Forelimb muscle (tissue), 1 donor: Measurements from ENCODE around the gene ATOSB. TPM values are rescaled to one million over a fixed set of nuclear protein-coding genes. Genes with fewer than 3 reads are reported as not detected.
"Not testable (repeated sequence)": the region's sequence is repeated elsewhere in the genome, so short reads cannot be mapped to it uniquely, and the experiment has no call there.

ENCODE experiments used
- DNase-seq: peaks from one replicate; pipeline ENCODE4 v3.0.0-alpha.2; 2013; ENCODE audit warnings: low read depth
- polyA plus RNA-seq: library from polyadenylated mRNA; unstranded; fragments of 120-200 nt; gene quantifications from one replicate; pipeline ENCODE4 v1.2.1, GENCODE V29; 2013; ENCODE audit not compliant: insufficient read length

Gene ATOSB
- polyA plus RNA-seq: 12.0 TPM

- peak; percentile 80 for DNase-seq
Measured at GRCh38 chr9:35115680-35116538, at the start of gene ATOSB. Gene ATOSB, minus strand, starts transcription at chr9:35115862. Its CDS starts 7,588 bp downstream, at chr9:35108274.

- DNase-seq: no peak
Measured at GRCh38 chr9:35164711-35165110, 49.0 kb upstream of the ATOSB start.

GRCh38 chr9:35163413-35163812 is 47.8 kb upstream of the ATOSB start:
- no peak for DNase-seq

- DNase-seq: no peak
Measured at GRCh38 chr9:35162605-35163315, 47.1 kb upstream of the ATOSB start.

GRCh38 chr9:35161713-35162604 is 46.3 kb upstream of the ATOSB start, which contains the start of gene UNC13B:
Gene UNC13B, plus strand, starts transcription at chr9:35162009. Its CDS starts 275 bp downstream, at chr9:35162284.
- DNase-seq: peak; percentile 68

GRCh38 chr9:35158501-35159280 is 43.0 kb upstream of the ATOSB start:
- DNase-seq: no peak

GRCh38 chr9:35157836-35158235 is 42.2 kb upstream of the ATOSB start:
- DNase-seq: not testable (repeated sequence)

GRCh38 chr9:35156781-35157180 is 41.1 kb upstream of the ATOSB start:
- DNase-seq: no peak

GRCh38 chr9:35152926-35153325 is 37.3 kb upstream of the ATOSB start:
- no peak for DNase-seq

GRCh38 chr9:35147941-35148563 is 32.4 kb upstream of the ATOSB start:
- DNase-seq: not testable (repeated sequence)

GRCh38 chr9:35142037-35142436 is 26.4 kb upstream of the ATOSB start:
- DNase-seq: no peak

GRCh38 chr9:35140093-35140492 is 24.4 kb upstream of the ATOSB start:
- no peak for DNase-seq

GRCh38 chr9:35136866-35137265 is 21.2 kb upstream of the ATOSB start:
- DNase-seq: no peak

GRCh38 chr9:35135988-35136387 is 20.3 kb upstream of the ATOSB start:
- no peak for DNase-seq

GRCh38 chr9:35134920-35135319 is 19.3 kb upstream of the ATOSB start:
- DNase-seq: no peak

- peak; percentile 90 for DNase-seq
Measured at GRCh38 chr9:35116898-35117551, 1.4 kb upstream of the ATOSB start.

GRCh38 chr9:35116539-35116897 is 856 bp upstream of the ATOSB start:
- no peak for DNase-seq

- DNase-seq: no peak
Measured at GRCh38 chr9:35114840-35115628, 628 bp downstream of the ATOSB start.
